Measurements from ENCODE around the gene EDEM3. TPM values are rescaled to one million over a fixed set of nuclear protein-coding genes. Genes with fewer than 3 reads are reported as not detected.
A peak's percentile ranks its signal among the peaks of the same experiment; 100 is the strongest.
"Not testable (repeated sequence)": the region's sequence is repeated elsewhere in the genome, so short reads cannot be mapped to it uniquely, and the experiment has no call there.

The EDEM3 gene
- total and polyA plus RNA-seq, 9 of the 15 experiments (the other 6 are each of a cell fraction or from before 2014, with no cell fraction given): 15.8 to 46.6 (median 28.0) TPM

GRCh38 chr1:184680611-184681225 is 73.9 kb downstream of the EDEM3 start:
- H3K36me3 ChIP-seq (ENCODE audit: control insufficient read depth, insufficient read depth, low read length); in situ Hi-C loops (cut with MboI); H3K4me1 ChIP-seq (replicated peaks in 1 of 2; ENCODE audit: control insufficient read depth in 2 of 2, insufficient read depth in 2 of 2, low read length in 2 of 2); H3K9ac ChIP-seq (ENCODE audit: insufficient read depth in 1 of 2, low read depth in 2 of 2, low read length in 2 of 2); FAIRE-seq; H3K4me3 ChIP-seq; DNase-seq (ENCODE audit: extremely low read depth in 1 of 4, low spot score in 3 of 4); H2AFZ ChIP-seq (ENCODE audit: low read depth, low read length); BruUV-seq (replicated peaks); CTCF ChIA-PET (ENCODE audit: low intra/inter-chr PET ratio); H3K4me2 ChIP-seq (ENCODE audit: insufficient read depth, low read length); H3K9me3 ChIP-seq (replicated peaks; ENCODE audit: control insufficient read depth, insufficient read depth, low read depth, low read length); H3K9me1 ChIP-seq (ENCODE audit: control insufficient read depth, insufficient read depth, low read length); H4K20me1 ChIP-seq (replicated peaks; ENCODE audit: control insufficient read depth, insufficient read depth, low read length); H3K27ac ChIP-seq (ENCODE audit: extremely low read depth, low read depth, low read length); POLR2A ChIA-PET; ATAC-seq; H3K79me2 ChIP-seq (ENCODE audit: control insufficient read depth, insufficient read depth, low read length): not testable (repeated sequence)
- 38% methylated on average over 5 of the region's 5 CpGs for WGBS (ENCODE audit: insufficient coverage, low coverage, missing lambda C conversion rate)
- TF ChIP-seq SRF (CRISPR knock-in tag; IDR thresholded peaks at IDR 0.05): peak in 1 of 2 experiments; percentile 32; a peak in 1 of 4 replicates
- H3K27me3 ChIP-seq (ENCODE audit: control insufficient read depth in 2 of 2, insufficient read depth in 2 of 2, low read length in 2 of 2): peaks cover 6 to 15% of the 10 kb centered on the region in 2 experiments; a peak in 4 of 5 replicates
- intact Hi-C loops (cut with micrococcal nuclease): loop anchor here (2.0 kb wide), 1 partner anchor 18 kb away; no protein-coding TSS in a partner anchor

DNA sequence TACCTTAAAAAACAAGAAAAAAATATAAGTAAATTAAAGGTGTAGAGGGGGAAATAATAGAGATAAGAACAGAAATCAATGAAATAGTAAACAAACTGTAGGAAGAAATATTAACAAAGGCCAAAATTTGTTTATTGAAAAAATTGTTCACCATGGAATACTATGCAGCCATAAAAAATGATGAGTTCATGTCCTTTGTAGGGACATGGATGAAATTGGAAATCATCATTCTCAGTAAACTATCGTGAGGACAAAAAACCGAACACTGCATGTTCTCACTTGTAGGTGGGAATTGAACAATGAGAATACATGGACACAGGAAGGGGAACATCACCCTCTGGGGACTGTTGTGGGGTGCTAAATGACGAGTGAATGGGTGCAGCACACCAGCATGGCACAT is 75.2 kb downstream of the EDEM3 start:
- ATAC-seq; intact Hi-C loops (cut with micrococcal nuclease); H3K36me3 ChIP-seq (ENCODE audit: control insufficient read depth, insufficient read depth, low read length); CTCF ChIA-PET (ENCODE audit: low intra/inter-chr PET ratio); BruUV-seq (replicated peaks); H3K9me3 ChIP-seq (replicated peaks; ENCODE audit: control insufficient read depth, insufficient read depth, low read depth, low read length); H3K4me2 ChIP-seq (ENCODE audit: insufficient read depth, low read length); DNase-seq (ENCODE audit: extremely low read depth in 1 of 4, low spot score in 3 of 4); H3K9me1 ChIP-seq (ENCODE audit: control insufficient read depth, insufficient read depth, low read length); H3K27me3 ChIP-seq (ENCODE audit: control insufficient read depth in 2 of 2, insufficient read depth in 2 of 2, low read length in 2 of 2); H3K4me3 ChIP-seq; in situ Hi-C loops (cut with MboI); H4K20me1 ChIP-seq (replicated peaks; ENCODE audit: control insufficient read depth, insufficient read depth, low read length); H3K27ac ChIP-seq (ENCODE audit: extremely low read depth, low read depth, low read length); H2AFZ ChIP-seq (ENCODE audit: low read depth, low read length); FAIRE-seq; H3K79me2 ChIP-seq (ENCODE audit: control insufficient read depth, insufficient read depth, low read length); H3K9ac ChIP-seq (ENCODE audit: insufficient read depth in 1 of 2, low read depth in 2 of 2, low read length in 2 of 2); H3K4me1 ChIP-seq (replicated peaks in 1 of 2; ENCODE audit: control insufficient read depth in 2 of 2, insufficient read depth in 2 of 2, low read length in 2 of 2): not testable (repeated sequence)
- 3% methylated on average over 3 of the region's 3 CpGs for WGBS (ENCODE audit: insufficient coverage, low coverage, missing lambda C conversion rate)
- POLR2A ChIA-PET: interaction anchor here (0.6 kb wide), 1 partner anchor 94 kb away, joined by 4 read pairs; no protein-coding TSS in a partner anchor
- TF ChIP-seq ZNF146 (CRISPR knock-in tag; IDR thresholded peaks at IDR 0.05; ENCODE audit: unreplicated experiment) (peak; percentile 67), RBM25 (IDR thresholded peaks at IDR 0.05; ENCODE audit: low read depth, low read length, severe bottlenecking) (peak; percentile 36), BCOR (IDR thresholded peaks at IDR 0.05) (peak; percentile 36; the same call in 1 of the 2 replicates), KDM1A (IDR thresholded peaks at IDR 0.05) (0 out of 4 replicates have a peak, but pooled peaks of 1 of the 2 experiments have one; percentile 7)

Measured in K562 (cell line).